OCI-LY1 (cell line): ENCODE measurements around the gene PFN3.

ENCODE experiments used
- CTCF ChIP-seq: fragments of 200-600 bp; sonication (generic), shearing (Covaris generic); IDR thresholded peaks from 2 replicates; pipeline ENCODE4 v1.5.1; 2017; ENCODE audit warnings: mild to moderate bottlenecking, antibody characterized with exemption, low read length, moderate library complexity, mixed read lengths
- EZH2 ChIP-seq: fragments of 200-600 bp; sonication (generic), shearing (Covaris generic); IDR thresholded peaks from 2 replicates; pipeline ENCODE4 v1.8.0; 2017; ENCODE audit warnings: borderline replicate concordance, mixed run types, mild to moderate bottlenecking, antibody characterized with exemption, low read length, moderate library complexity, mixed read lengths

- TF ChIP-seq CTCF = no peak
- no peak for TF ChIP-seq EZH2
Observed at GRCh38 chr5:177431317-177432142, 31.1 kb upstream of the PFN3 start.
